ENCODE measurements around the gene DCTPP1.

DCTPP1 gene

GRCh38 chr16:30444231-30445148, 14.7 kb upstream of the DCTPP1 start:
- Histone ChIP-seq H3K27me3 (no peaks in the 10 kb centered on the region), H3K27ac (peak overlapping the region; percentile 92), H3K4me1 (ENCODE audit: control insufficient read depth in 1 of 2, insufficient read depth in 1 of 2, low read depth in 1 of 2, low read length in 1 of 2) (peaks cover 26 to 30% of the 10 kb centered on the region in 2 experiments), H3K36me3 (no peaks in the 10 kb centered on the region), H3K9me3 (no peaks in the 10 kb centered on the region), H3K4me3 (ENCODE audit: low read depth in 1 of 2, low read length in 1 of 2) (peak overlapping the region; percentile 92 to 98)
- no peak for TF ChIP-seq CTCF (IDR thresholded peaks at IDR 0.05)

- no peaks in the 10 kb centered on the region for H3K9me3 ChIP-seq
- peaks cover 24 to 30% of the 10 kb centered on the region in 2 experiments for H3K4me1 ChIP-seq (ENCODE audit: control insufficient read depth in 1 of 2, insufficient read depth in 1 of 2, low read depth in 1 of 2, low read length in 1 of 2)
- H3K4me3 ChIP-seq (ENCODE audit: low read depth in 1 of 2, low read length in 1 of 2) = no peak overlapping the region
Observed at GRCh38 chr16:30443631-30444030, 13.8 kb upstream of the DCTPP1 start.

GRCh38 chr16:30439720-30440348, 10.0 kb upstream of the DCTPP1 start:
- no peaks in the 10 kb centered on the region for H3K27me3 ChIP-seq
- no peak overlapping the region for H3K4me3 ChIP-seq (ENCODE audit: low read depth in 1 of 2, low read length in 1 of 2)
- H3K4me1 ChIP-seq (ENCODE audit: control insufficient read depth in 1 of 2, insufficient read depth in 1 of 2, low read depth in 1 of 2, low read length in 1 of 2) = peaks cover 14 to 16% of the 10 kb centered on the region in 2 experiments
- H3K9me3 ChIP-seq = no peaks in the 10 kb centered on the region
- H3K27ac ChIP-seq = no peak overlapping the region
- TF ChIP-seq CTCF (IDR thresholded peaks at IDR 0.05) = no peak
- no peaks in the 10 kb centered on the region for H3K36me3 ChIP-seq

More at GRCh38 chr16:30443631-30444030, 13.8 kb upstream of the DCTPP1 start:
- Histone ChIP-seq H3K36me3 (no peaks in the 10 kb centered on the region), H3K27ac (peak overlapping the region; percentile 26), H3K27me3 (no peaks in the 10 kb centered on the region)
- no peak for TF ChIP-seq CTCF (IDR thresholded peaks at IDR 0.05)

GRCh38 chr16:30438835-30439234, 9.0 kb upstream of the DCTPP1 start:
- Histone ChIP-seq H3K4me1 (ENCODE audit: control insufficient read depth in 1 of 2, insufficient read depth in 1 of 2, low read depth in 1 of 2, low read length in 1 of 2) (peaks cover 4 to 6% of the 10 kb centered on the region in 2 experiments), H3K4me3 (ENCODE audit: low read depth in 1 of 2, low read length in 1 of 2) (no peak overlapping the region)
- no peak for TF ChIP-seq CTCF (IDR thresholded peaks at IDR 0.05)

GRCh38 chr16:30437511-30438046, 7.7 kb upstream of the DCTPP1 start:
- no peak overlapping the region for H3K4me3 ChIP-seq (ENCODE audit: low read depth in 1 of 2, low read length in 1 of 2)
- H3K4me1 ChIP-seq (ENCODE audit: control insufficient read depth in 1 of 2, insufficient read depth in 1 of 2, low read depth in 1 of 2, low read length in 1 of 2) = no peaks in the 10 kb centered on the region
- H3K9me3 ChIP-seq = no peaks in the 10 kb centered on the region
- H3K27ac ChIP-seq = no peak overlapping the region
- no peaks in the 10 kb centered on the region for H3K36me3 ChIP-seq
- no peaks in the 10 kb centered on the region for H3K27me3 ChIP-seq
- TF ChIP-seq CTCF (IDR thresholded peaks at IDR 0.05) = no peak

More at GRCh38 chr16:30438835-30439234, 9.0 kb upstream of the DCTPP1 start:
- Histone ChIP-seq H3K27ac (no peak overlapping the region), H3K36me3 (no peaks in the 10 kb centered on the region), H3K9me3 (no peaks in the 10 kb centered on the region), H3K27me3 (no peaks in the 10 kb centered on the region)
